ENCODE measurements around the gene CHRNE.

Gene CHRNE

DNA sequence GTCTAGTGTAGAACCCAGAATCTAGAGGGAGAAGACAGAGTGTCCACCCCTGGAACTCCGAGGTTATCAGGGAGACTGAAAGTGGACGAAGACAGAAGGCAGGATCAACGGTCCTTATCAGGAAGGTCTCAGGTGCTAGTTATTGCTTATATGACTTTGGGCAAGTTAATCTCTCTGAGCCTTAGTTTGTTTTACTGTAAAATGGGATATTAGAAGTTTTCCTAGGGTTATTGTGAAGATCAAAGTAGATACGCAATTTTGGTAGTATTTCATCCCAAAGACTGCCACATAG is 38.4 kb upstream of the CHRNE start:
- Histone ChIP-seq H4K20me1 (ENCODE audit: control insufficient read depth, insufficient read depth, low read depth, low read length) (peaks cover 7% of the 10 kb centered on the region; the same call in 1 of the 2 replicates), H3K4me1 (ENCODE audit: control insufficient read depth, low read length) (peaks cover 63% of the 10 kb centered on the region), H3K27me3 (ENCODE audit: control insufficient read depth, low read length) (no peaks in the 10 kb centered on the region), H3F3A (ENCODE audit: control insufficient read depth, insufficient read depth) (peaks cover 51% of the 10 kb centered on the region), H3K9me2 (replicated peaks; ENCODE audit: control insufficient read depth, low read length) (no peaks in the 10 kb centered on the region), H3K27ac (ENCODE audit: low read depth, low read length) (peak overlapping the region; percentile 92), H3K9me3 (ENCODE audit: control insufficient read depth, insufficient read depth, low read length) (no peaks in the 10 kb centered on the region), H3K4me2 (ENCODE audit: low read length) (peak overlapping the region; percentile 94), H3K4me3 (ENCODE audit: low read length) (peak overlapping the region; percentile 90), H3K79me2 (ENCODE audit: control insufficient read depth, low read length) (peaks cover 81% of the 10 kb centered on the region), H3K36me3 (ENCODE audit: control insufficient read depth, low read length) (peaks cover 93% of the 10 kb centered on the region)
- TF ChIP-seq, protein P1, sequence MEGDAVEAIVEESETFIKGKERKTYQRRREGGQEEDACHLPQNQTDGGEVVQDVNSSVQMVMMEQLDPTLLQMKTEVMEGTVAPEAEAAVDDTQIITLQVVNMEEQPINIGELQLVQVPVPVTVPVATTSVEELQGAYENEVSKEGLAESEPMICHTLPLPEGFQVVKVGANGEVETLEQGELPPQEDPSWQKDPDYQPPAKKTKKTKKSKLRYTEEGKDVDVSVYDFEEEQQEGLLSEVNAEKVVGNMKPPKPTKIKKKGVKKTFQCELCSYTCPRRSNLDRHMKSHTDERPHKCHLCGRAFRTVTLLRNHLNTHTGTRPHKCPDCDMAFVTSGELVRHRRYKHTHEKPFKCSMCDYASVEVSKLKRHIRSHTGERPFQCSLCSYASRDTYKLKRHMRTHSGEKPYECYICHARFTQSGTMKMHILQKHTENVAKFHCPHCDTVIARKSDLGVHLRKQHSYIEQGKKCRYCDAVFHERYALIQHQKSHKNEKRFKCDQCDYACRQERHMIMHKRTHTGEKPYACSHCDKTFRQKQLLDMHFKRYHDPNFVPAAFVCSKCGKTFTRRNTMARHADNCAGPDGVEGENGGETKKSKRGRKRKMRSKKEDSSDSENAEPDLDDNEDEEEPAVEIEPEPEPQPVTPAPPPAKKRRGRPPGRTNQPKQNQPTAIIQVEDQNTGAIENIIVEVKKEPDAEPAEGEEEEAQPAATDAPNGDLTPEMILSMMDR (IDR thresholded peaks at IDR 0.05; ENCODE audit: low read depth, low read length, poor library complexity, severe bottlenecking), result no peak
- TF ChIP-seq EZH2phosphoT487 (IDR thresholded peaks at IDR 0.05; ENCODE audit: borderline replicate concordance, low read length), result no peak

GRCh38 chr17:4940555-4941318 is 37.8 kb upstream of the CHRNE start:
- Histone ChIP-seq H3K79me2 (ENCODE audit: control insufficient read depth, low read length) (peaks cover 75% of the 10 kb centered on the region), H4K20me1 (ENCODE audit: control insufficient read depth, insufficient read depth, low read depth, low read length) (peaks cover 6% of the 10 kb centered on the region; the same call in 1 of the 2 replicates), H3F3A (ENCODE audit: control insufficient read depth, insufficient read depth) (peaks cover 46% of the 10 kb centered on the region), H3K4me1 (ENCODE audit: control insufficient read depth, low read length) (peaks cover 59% of the 10 kb centered on the region), H3K27ac (ENCODE audit: low read depth, low read length) (peak overlapping the region; percentile 92), H3K36me3 (ENCODE audit: control insufficient read depth, low read length) (peaks cover 93% of the 10 kb centered on the region), H3K4me3 (ENCODE audit: low read length) (peak overlapping the region; percentile 90), H3K9me2 (replicated peaks; ENCODE audit: control insufficient read depth, low read length) (no peaks in the 10 kb centered on the region), H3K27me3 (ENCODE audit: control insufficient read depth, low read length) (no peaks in the 10 kb centered on the region), H3K4me2 (ENCODE audit: low read length) (peak overlapping the region; percentile 94), H3K9me3 (ENCODE audit: control insufficient read depth, insufficient read depth, low read length) (no peaks in the 10 kb centered on the region)
- TF ChIP-seq EZH2phosphoT487 (IDR thresholded peaks at IDR 0.05; ENCODE audit: borderline replicate concordance, low read length), result no peak
- TF ChIP-seq, protein P1 (IDR thresholded peaks at IDR 0.05; ENCODE audit: low read depth, low read length, poor library complexity, severe bottlenecking), result no peak

- Histone ChIP-seq H3K4me2 (ENCODE audit: low read length) (peak within 1 kb of the TSS; percentile 94), H3K27me3 (ENCODE audit: control insufficient read depth, low read length) (no peaks in the 10 kb centered on the region), H3K36me3 (ENCODE audit: control insufficient read depth, low read length) (peaks cover 90% of the 10 kb centered on the region), H3K9me2 (replicated peaks; ENCODE audit: control insufficient read depth, low read length) (no peaks in the 10 kb centered on the region), H3F3A (ENCODE audit: control insufficient read depth, insufficient read depth) (peaks cover 39% of the 10 kb centered on the region), H3K4me3 (ENCODE audit: low read length) (peak within 1 kb of the TSS; percentile 90), H3K9me3 (ENCODE audit: control insufficient read depth, insufficient read depth, low read length) (no peaks in the 10 kb centered on the region), H3K4me1 (ENCODE audit: control insufficient read depth, low read length) (peaks cover 53% of the 10 kb centered on the region), H3K27ac (ENCODE audit: low read depth, low read length) (peak within 1 kb of the TSS; percentile 92), H4K20me1 (ENCODE audit: control insufficient read depth, insufficient read depth, low read depth, low read length) (no peaks in the 10 kb centered on the region; the same call in 1 of the 2 replicates), H3K79me2 (ENCODE audit: control insufficient read depth, low read length) (peaks cover 68% of the 10 kb centered on the region)
- TF ChIP-seq, protein P1 (IDR thresholded peaks at IDR 0.05; ENCODE audit: low read depth, low read length, poor library complexity, severe bottlenecking), result no peak
- no peak for TF ChIP-seq EZH2phosphoT487 (IDR thresholded peaks at IDR 0.05; ENCODE audit: borderline replicate concordance, low read length)
Measured at GRCh38 chr17:4939796-4940554, 37.1 kb upstream of the CHRNE start, which contains the start of the genes RNF167 and SLC25A11. RNF167 (plus strand) TSS chr17:4940268; CDS start chr17:4940910, 642 bp downstream. SLC25A11 (minus strand) TSS chr17:4940046; CDS start chr17:4939910, 136 bp downstream.

All from DOHH2 (cell line).